Mucosa of rectum (tissue), 2 donors: ENCODE measurements around the gene C5orf24.
"Not testable (repeated sequence)": the region's sequence is repeated elsewhere in the genome, so short reads cannot be mapped to it uniquely, and the experiment has no call there.

Experiments
- H3K27ac ChIP-seq, 2 donors: one replicate each; pipeline ENCODE4 v1.7.0; 2013; ENCODE audit warnings: inconsistent platforms in 2 of 2, low read depth in 2 of 2, low read length in 2 of 2
- H3K27me3 ChIP-seq, 2 donors: one replicate each; pipeline ENCODE4 v1.7.0; 2013; ENCODE audit warnings: low read length in 2 of 2; ENCODE audit not compliant: control insufficient read depth in 2 of 2, insufficient read depth in 2 of 2
- H3K36me3 ChIP-seq, 2 donors: one replicate each; pipeline ENCODE4 v1.7.0; 2013; ENCODE audit warnings: low read length in 2 of 2; ENCODE audit not compliant: control insufficient read depth in 2 of 2, insufficient read depth in 2 of 2
- H3K4me1 ChIP-seq, 2 donors: one replicate each; pipeline ENCODE4 v1.7.0; 2013; ENCODE audit warnings: low read length in 2 of 2, mild to moderate bottlenecking in 1 of 2; ENCODE audit not compliant: control insufficient read depth in 2 of 2, insufficient read depth in 2 of 2
- H3K4me3 ChIP-seq, 2 donors: one replicate each; pipeline ENCODE4 v1.7.0; 2013; ENCODE audit warnings: low read length in 2 of 2
- H3K9ac ChIP-seq, 2 donors: one replicate each; pipeline ENCODE4 v1.7.0; 2013; ENCODE audit warnings: low read length in 2 of 2, low read depth in 1 of 2, mild to moderate bottlenecking in 1 of 2
- H3K9me3 ChIP-seq, 2 donors: one replicate each; pipeline ENCODE4 v1.7.0; 2013; ENCODE audit warnings: low read length in 2 of 2; ENCODE audit not compliant: control insufficient read depth in 2 of 2
- donor health status: healthy.
- donor health status: Normal muscosa, but diverticular disease.

C5orf24 gene

DNA sequence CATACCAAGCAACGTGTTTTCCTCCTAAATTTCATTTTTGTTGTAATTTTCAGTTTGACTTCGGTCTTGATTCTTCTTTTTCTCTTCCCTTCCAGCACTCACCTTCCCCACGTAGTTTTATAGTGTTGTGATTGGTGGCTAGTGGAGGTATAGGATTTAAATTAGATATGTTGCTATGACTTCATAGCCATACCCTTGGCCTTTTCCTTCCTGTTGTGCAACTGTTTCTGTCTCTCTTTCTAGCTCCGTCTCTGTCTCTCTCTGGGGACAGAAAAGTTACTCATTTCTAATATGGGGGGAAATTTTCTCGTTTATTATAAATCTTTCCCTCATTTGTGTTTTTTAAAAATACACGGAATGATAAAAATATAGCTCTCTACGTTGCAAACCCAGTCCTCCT lies 20.6 kb upstream of the C5orf24 start:
- peaks cover 32 to 46% of the 10 kb centered on the region in 2 donors for H3K36me3 ChIP-seq

DNA sequence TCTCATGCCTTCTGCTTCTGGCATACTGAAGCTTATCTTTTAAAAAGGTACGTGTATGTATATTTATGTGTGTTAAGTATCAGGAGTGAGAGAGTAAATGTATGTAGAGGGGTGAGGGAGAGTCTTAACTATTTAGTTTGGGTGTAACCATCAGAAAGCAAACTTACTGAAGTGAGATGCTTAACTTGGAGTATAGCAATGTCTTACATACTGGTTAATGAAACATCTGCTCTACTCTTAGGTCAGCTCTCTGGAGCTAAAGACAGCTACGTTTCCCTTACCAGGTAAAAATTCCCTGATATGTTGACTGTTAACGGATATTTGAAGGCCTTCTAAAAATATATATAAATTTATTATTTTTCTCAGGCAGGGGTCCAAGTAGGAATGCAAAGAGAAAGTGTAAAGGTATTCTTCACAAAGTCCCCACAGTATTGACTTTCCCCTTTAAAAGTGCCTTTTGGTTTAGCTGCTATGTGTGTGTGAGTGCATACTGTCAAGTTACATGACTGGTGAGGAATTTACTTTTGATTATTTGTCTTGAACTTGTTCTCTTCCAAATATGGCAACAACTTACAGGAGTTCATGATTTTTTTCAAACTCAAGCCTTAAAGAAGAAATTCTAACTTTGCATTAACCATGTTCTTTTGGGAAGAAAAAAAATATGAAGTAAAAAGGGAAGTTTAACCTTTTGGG lies 12.3 kb upstream of the C5orf24 start:
- Histone ChIP-seq H3K27me3 (no peaks in the 10 kb centered on the region), H3K36me3 (peaks cover 8 to 11% of the 10 kb centered on the region in 2 donors), H3K27ac (no peak overlapping the region), H3K4me1 (no peaks in the 10 kb centered on the region), H3K9me3 (no peaks in the 10 kb centered on the region), H3K4me3 (no peak overlapping the region), H3K9ac (no peak overlapping the region)

More for the DNA sequence above, 20.6 kb upstream of the C5orf24 start:
- H3K9ac ChIP-seq: no peak overlapping the region
- H3K27ac ChIP-seq: no peak overlapping the region
- H3K4me1 ChIP-seq: no peaks in the 10 kb centered on the region
- H3K9me3 ChIP-seq: no peaks in the 10 kb centered on the region
- no peak overlapping the region for H3K4me3 ChIP-seq
- H3K27me3 ChIP-seq: no peaks in the 10 kb centered on the region

GRCh38 chr5:134835623-134836022 lies 10.1 kb upstream of the C5orf24 start:
- Histone ChIP-seq H3K9me3 (no peaks in the 10 kb centered on the region), H3K4me3 (no peak overlapping the region), H3K27me3 (no peaks in the 10 kb centered on the region), H3K36me3 (peaks cover 2 to 4% of the 10 kb centered on the region in 2 donors), H3K27ac (no peak overlapping the region), H3K4me1 (no peaks in the 10 kb centered on the region), H3K9ac (no peak overlapping the region)

DNA sequence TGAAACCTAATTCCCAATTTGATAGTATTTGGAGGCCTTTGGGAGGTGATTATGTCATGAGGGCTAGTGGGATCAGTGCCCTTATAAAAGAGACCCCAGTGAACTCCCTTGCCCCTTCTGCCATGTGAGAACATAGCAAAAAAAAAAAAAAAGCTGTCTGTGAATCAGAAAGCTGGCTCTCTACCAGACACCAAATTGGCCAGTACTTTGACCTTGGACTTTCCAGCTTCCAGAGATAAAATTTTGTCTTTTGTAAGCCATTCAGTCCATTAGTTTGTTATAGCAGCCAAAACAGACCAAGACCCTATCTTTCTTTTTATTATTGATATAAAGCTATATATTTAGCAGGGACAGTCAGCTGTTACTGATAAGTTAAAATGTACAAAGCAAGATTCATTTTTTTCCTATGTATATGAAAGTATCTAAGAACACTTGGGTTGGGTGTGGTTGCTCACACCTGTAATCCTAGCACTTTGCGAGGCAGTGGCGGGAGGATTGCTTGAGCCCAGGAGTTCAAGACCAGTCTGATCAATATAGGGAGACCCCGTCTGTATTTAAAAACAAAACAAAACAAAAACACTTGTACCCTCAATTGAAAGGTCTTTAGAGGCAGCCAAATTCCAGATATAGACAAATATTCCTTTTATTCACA lies 8.1 kb upstream of the C5orf24 start:
- Histone ChIP-seq H3K36me3 (peaks cover 2 to 4% of the 10 kb centered on the region in 2 donors), H3K4me3 (no peak overlapping the region), H3K9ac (no peak overlapping the region), H3K27ac (no peak overlapping the region), H3K27me3 (no peaks in the 10 kb centered on the region), H3K4me1 (no peaks in the 10 kb centered on the region), H3K9me3 (no peaks in the 10 kb centered on the region)

DNA sequence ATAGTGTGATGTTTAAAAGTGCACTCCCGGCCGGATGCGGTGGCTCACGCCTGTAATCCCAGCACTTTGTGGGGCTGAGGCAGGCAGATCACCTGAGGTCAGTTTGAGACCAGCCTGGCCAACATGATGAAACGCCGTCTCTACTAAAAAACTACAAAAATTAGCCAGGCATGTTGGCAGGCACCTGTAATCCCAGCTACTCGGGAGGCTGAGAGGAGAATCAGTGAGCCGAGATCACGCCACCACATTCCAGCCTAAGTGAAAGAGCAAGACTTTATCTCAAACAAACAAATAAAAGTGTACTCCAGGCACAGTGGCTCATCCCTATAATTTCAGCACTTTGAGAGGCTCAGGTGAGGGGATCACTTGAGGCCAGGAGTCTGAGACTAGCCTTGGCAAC lies 7.4 kb upstream of the C5orf24 start:
- not testable (repeated sequence) for H3K27ac ChIP-seq, H3K9me3 ChIP-seq, H3K9ac ChIP-seq, H3K27me3 ChIP-seq, H3K36me3 ChIP-seq, H3K4me3 ChIP-seq, H3K4me1 ChIP-seq

GRCh38 chr5:134840811-134841210 lies 5.0 kb upstream of the C5orf24 start:
- H3K36me3 ChIP-seq: peaks cover 0 to 4% of the 10 kb centered on the region in 2 donors
- H3K4me3 ChIP-seq: no peak overlapping the region
- H3K4me1 ChIP-seq: peaks cover 6 to 10% of the 10 kb centered on the region in 2 donors
- no peak overlapping the region for H3K27ac ChIP-seq
- H3K9me3 ChIP-seq: no peaks in the 10 kb centered on the region
- no peak overlapping the region for H3K9ac ChIP-seq
- H3K27me3 ChIP-seq: no peaks in the 10 kb centered on the region

DNA sequence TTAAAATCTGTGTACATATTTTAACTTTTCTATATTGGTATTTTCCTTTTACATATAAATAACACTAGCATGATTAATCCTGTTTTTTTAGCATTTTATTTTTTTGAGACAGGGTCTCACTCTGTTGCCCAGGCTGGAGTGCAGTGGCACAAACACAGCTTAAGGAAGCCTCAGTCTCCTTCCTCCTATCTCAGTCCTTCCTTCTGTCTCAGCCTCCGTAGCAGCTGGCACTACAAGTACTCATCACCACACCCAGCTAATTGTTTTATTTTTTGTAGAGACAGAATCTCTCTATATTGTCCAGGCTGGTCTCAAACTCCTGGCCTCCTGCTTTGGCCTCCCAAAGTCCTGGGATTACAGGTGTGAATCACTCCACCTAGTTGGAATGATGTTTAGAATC lies 1.5 kb upstream of the C5orf24 start:
- Histone ChIP-seq H3K27ac (no peak overlapping the region), H3K36me3 (peaks cover 0 to 4% of the 10 kb centered on the region in 2 donors), H3K9ac (no peak overlapping the region)

DNA sequence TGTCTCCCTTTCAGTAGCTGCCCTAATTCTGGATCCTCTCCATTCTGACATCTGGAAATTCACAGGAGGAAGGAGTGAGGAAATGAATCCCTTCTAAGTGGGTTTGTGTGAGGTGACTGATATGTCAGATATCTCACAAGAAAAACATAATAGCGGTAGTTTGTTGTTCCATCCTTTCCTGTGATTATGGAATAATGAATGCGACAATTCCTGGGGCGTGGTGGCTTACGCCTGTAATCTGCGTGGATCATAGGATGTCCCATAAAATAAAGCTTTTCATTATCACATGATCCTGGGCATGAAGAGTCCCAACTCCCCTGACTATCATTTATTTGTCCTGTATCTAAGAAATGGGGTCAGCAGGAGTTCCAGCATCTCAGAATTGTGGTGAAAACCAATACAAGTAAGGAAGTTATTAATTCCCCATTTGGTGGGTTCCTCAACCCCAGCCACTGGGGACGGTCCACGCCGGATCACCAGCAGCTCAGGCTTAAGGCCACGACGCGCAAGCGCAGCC lies 375 bp upstream of the C5orf24 start:
- no peaks in the 10 kb centered on the region for H3K9me3 ChIP-seq
- H3K27me3 ChIP-seq: no peaks in the 10 kb centered on the region
- H3K4me3 ChIP-seq: peak overlapping the region; percentile 89 to 95
- H3K9ac ChIP-seq: peak overlapping the region; percentile 87 to 92
- peaks cover 15 to 21% of the 10 kb centered on the region in 2 donors for H3K4me1 ChIP-seq
- H3K36me3 ChIP-seq: peaks cover 0 to 1% of the 10 kb centered on the region in 2 donors
- H3K27ac ChIP-seq: peak overlapping the region; percentile 93 to 94

More for the DNA sequence above, 1.5 kb upstream of the C5orf24 start:
- Histone ChIP-seq H3K4me3 (no peak overlapping the region), H3K27me3 (no peaks in the 10 kb centered on the region), H3K9me3 (no peaks in the 10 kb centered on the region), H3K4me1 (peaks cover 15 to 21% of the 10 kb centered on the region in 2 donors)

DNA sequence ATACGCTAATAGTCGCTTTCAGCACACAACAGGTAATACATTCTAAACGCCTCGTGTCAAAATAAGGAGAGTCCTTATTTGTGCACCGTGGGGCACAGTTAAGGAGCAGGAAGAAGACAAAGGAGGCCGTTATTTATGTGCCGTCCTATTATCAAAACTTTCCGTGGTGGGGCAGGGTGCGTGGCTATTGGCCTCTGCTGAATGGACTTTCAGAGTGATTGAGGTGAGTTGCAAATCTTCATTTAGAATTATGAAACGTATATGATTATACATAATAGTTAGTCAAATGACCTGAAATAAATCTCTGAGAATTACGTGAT lies 833 bp downstream of the C5orf24 start:
- peak overlapping the region; percentile 89 to 95 for H3K4me3 ChIP-seq
- H3K4me1 ChIP-seq: peaks cover 15 to 21% of the 10 kb centered on the region in 2 donors
- H3K9me3 ChIP-seq: no peaks in the 10 kb centered on the region
- peak overlapping the region; percentile 87 to 92 for H3K9ac ChIP-seq
- H3K27me3 ChIP-seq: no peaks in the 10 kb centered on the region
- peak overlapping the region; percentile 93 to 94 for H3K27ac ChIP-seq
- H3K36me3 ChIP-seq: peaks cover 0 to under 1% of the 10 kb centered on the region in 2 donors

DNA sequence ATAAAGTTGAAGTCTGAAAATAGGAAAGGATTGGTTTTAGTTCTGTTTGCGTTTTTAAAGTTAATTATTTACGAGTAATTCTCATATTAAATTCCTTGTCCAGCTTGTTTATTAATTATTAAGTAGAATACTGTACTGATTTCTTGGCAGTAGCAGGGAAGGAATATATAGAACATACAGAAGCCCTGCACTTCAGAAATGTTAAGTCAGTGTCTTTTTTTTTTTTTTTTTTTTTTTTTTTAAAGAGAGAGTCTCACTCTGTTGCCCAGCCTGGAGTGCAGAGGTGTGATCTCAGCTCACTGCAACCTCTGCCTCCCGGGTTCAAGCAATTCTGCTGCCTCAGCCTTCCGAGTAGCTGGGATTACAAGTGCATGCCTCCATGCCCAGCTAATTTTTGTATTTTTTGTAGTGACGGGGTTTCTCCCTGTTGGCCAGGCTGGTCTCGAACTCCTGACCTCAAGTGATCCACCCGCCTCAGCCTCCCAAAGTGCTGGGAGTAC lies 3.7 kb downstream of the C5orf24 start:
- H3K4me1 ChIP-seq: peaks cover 15 to 21% of the 10 kb centered on the region in 2 donors

More for the DNA sequence above, 3.7 kb downstream of the C5orf24 start:
- H3K27me3 ChIP-seq, H3K9me3 ChIP-seq, H3K27ac ChIP-seq, H3K9ac ChIP-seq, H3K4me3 ChIP-seq, H3K36me3 ChIP-seq: not testable (repeated sequence)
